ENCODE results near the gene CCDC196.

GRCh38 chr14:66540038-66540437, 53.9 kb downstream of the CCDC196 start:
- no peak for TF ChIP-seq CTCF (IDR thresholded peaks at IDR 0.05)
- no peak for TF ChIP-seq POLR2A (IDR thresholded peaks at IDR 0.05)
